HepG2 (cell line): ENCODE measurements around the gene MIB2.

Source experiments
- CTCF ChIP-seq: sonication (generic); formaldehyde crosslinking; IDR thresholded peaks from 2 replicates; pipeline ENCODE4 v1.5.0; 2020; ENCODE audit warnings: mild to moderate bottlenecking, missing genetic modification reagents, moderate library complexity
- FOSL2 ChIP-seq: sonication (generic); formaldehyde crosslinking; IDR thresholded peaks from 2 replicates; pipeline ENCODE4 v1.4.0; 2020; ENCODE audit warnings: missing genetic modification reagents
- KAT2B ChIP-seq: fragments of 150-350 bp; IDR thresholded peaks from 2 replicates; pipeline ENCODE4 v1.6.1; 2014; ENCODE audit warnings: low read depth, low read length, borderline replicate concordance
- MXI1 ChIP-seq: IDR thresholded peaks from 3 replicates; pipeline ENCODE4 v1.6.1; 2012; ENCODE audit warnings: low read depth, low read length, inconsistent platforms, borderline replicate concordance
- REST ChIP-seq, 2 experiments: IDR thresholded peaks; 2 replicates each; pipeline ENCODE4 v1.6.1; 2011 to 2012; ENCODE audit warnings: low read length in 2 of 2, borderline replicate concordance in 1 of 2, low read depth in 1 of 2, mild to moderate bottlenecking in 1 of 2, moderate library complexity in 1 of 2
- ZNF230 ChIP-seq: sonication (generic); formaldehyde crosslinking; IDR thresholded peaks from 2 replicates; pipeline ENCODE4 v1.4.0; 2020; ENCODE audit warnings: mild to moderate bottlenecking, missing genetic modification reagents
- ZNF292 ChIP-seq: sonication (generic); formaldehyde crosslinking; IDR thresholded peaks from 2 replicates; pipeline ENCODE4 v1.8.1; 2022; ENCODE audit warnings: mild to moderate bottlenecking, low read depth, missing genetic modification reagents, borderline replicate concordance
- ZNF329 ChIP-seq: sonication (generic); formaldehyde crosslinking; IDR thresholded peaks from 2 replicates; pipeline ENCODE4 v1.9.0; 2021; ENCODE audit warnings: low read depth, mild to moderate bottlenecking, missing genetic modification reagents

- TF ChIP-seq ZNF292 (CRISPR knock-in tag), result no peak
- no peak for TF ChIP-seq ZNF329 (CRISPR knock-in tag)
- TF ChIP-seq REST (IDR thresholded peaks at IDR 0.05; ENCODE audit: borderline replicate concordance in 1 of 2, low read depth in 1 of 2, low read length in 2 of 2), result no peak
- no peak for TF ChIP-seq MXI1
- no peak for TF ChIP-seq ZNF230 (CRISPR knock-in tag)
- no peak for TF ChIP-seq KAT2B
- TF ChIP-seq CTCF, result no peak
- no peak for TF ChIP-seq FOSL2 (CRISPR knock-in tag)
Measured at GRCh38 chr1:1582585-1583346, 32.5 kb upstream of the MIB2 start.
